ENCODE data around the gene NRIP2.

The NRIP2 gene

GRCh38 chr12:2855546-2855945, 20.7 kb upstream of the NRIP2 start:
- Histone ChIP-seq H3K79me1 (ENCODE audit: low read length) (no peaks in the 10 kb centered on the region), H3K27ac (ENCODE audit: low read depth, low read length) (no peak overlapping the region), H2BK120ac (ENCODE audit: insufficient read depth, low read length, poor library complexity) (no peak overlapping the region), H3K4ac (ENCODE audit: low read depth, low read length) (no peak overlapping the region), H4K8ac (ENCODE audit: low read depth, low read length) (no peak overlapping the region), H3K23ac (ENCODE audit: low read length) (peak overlapping the region; percentile 55), H3K36me3 (ENCODE audit: control insufficient read depth in 1 of 2, insufficient read depth in 2 of 2, low read length in 2 of 2) (peaks cover 16 to 20% of the 10 kb centered on the region in 2 experiments), H3K4me3 (ENCODE audit: low read depth, low read length) (no peak overlapping the region), H3K4me2 (ENCODE audit: low read length) (no peak overlapping the region), H4K12ac (ENCODE audit: low read depth, low read length) (no peak overlapping the region), H4K91ac (ENCODE audit: low read depth, low read length) (no peak overlapping the region), H3K14ac (ENCODE audit: low read length) (no peak overlapping the region), H2BK5ac (ENCODE audit: low read depth, low read length, poor library complexity) (no peak overlapping the region), H3K18ac (ENCODE audit: low read length) (no peak overlapping the region), H3K9me3 (ENCODE audit: insufficient read depth, low read depth, low read length) (no peaks in the 10 kb centered on the region), H3K9ac (ENCODE audit: low read length) (no peak overlapping the region), H2BK12ac (ENCODE audit: low read length) (no peak overlapping the region), H2AFZ (ENCODE audit: insufficient read depth, low read length, poor library complexity) (no peak overlapping the region), H3K4me1 (ENCODE audit: control insufficient read depth in 1 of 2, insufficient read depth in 2 of 2, low read length in 2 of 2) (peaks cover 5 to 8% of the 10 kb centered on the region in 2 experiments), H3K27me3 (ENCODE audit: insufficient read depth, low read length) (no peaks in the 10 kb centered on the region), H3K79me2 (ENCODE audit: control insufficient read depth, insufficient read depth, low read length, poor library complexity) (no peaks in the 10 kb centered on the region), H2AK5ac (ENCODE audit: low read length) (no peak overlapping the region)
- WGBS (ENCODE audit: extremely low coverage, insufficient coverage, insufficient read length): no CpG with 5 or more reads among the region's 7 CpGs
- no peak for DNase-seq

DNA sequence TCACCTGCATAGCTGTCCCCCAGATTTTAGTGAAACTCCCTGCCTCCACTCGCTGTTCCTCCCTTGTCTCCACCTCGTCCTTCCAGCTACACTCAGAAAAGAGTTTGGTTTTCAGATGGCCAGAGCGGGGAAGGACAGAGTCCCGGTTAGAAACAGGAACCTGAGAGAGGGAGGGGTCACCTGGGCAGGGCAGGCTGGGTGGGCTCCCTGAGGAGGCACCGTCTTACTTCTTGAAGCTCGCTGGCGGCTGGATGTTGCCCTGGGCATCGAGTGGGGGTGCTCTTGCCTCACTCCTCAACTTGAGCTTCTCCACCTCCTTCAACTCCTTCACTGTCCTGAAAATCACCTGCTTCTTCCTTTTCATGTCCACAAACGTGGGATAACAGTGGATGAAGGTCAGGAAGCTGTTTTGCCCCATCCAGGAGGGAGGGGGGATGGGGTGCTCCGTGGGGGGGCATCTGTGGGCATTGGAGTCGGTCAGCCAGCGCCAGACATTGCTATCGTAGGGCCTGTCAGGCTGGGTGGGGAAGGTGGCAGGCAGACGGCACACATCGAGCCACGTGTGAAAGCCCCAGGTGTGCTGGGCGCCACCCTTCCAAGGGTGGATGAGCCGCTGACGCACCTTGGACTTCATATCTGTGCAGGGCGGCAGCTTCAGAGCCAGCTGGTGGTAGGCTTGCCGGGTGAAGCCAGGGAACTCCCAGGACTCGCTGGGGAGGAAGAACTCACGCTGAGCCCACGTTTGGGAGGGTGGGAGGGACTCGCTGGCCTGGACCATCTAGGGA, 20.0 kb upstream of the NRIP2 start:
- Histone ChIP-seq H3K79me1 (ENCODE audit: low read length) (no peaks in the 10 kb centered on the region), H3K9me3 (ENCODE audit: insufficient read depth, low read depth, low read length) (no peaks in the 10 kb centered on the region), H3K4me3 (ENCODE audit: low read depth, low read length) (no peak overlapping the region), H2BK120ac (ENCODE audit: insufficient read depth, low read length, poor library complexity) (no peak overlapping the region), H2AFZ (ENCODE audit: insufficient read depth, low read length, poor library complexity) (no peak overlapping the region), H2AK5ac (ENCODE audit: low read length) (no peak overlapping the region), H4K12ac (ENCODE audit: low read depth, low read length) (no peak overlapping the region), H3K27me3 (ENCODE audit: insufficient read depth, low read length) (no peaks in the 10 kb centered on the region), H3K4me2 (ENCODE audit: low read length) (no peak overlapping the region), H3K14ac (ENCODE audit: low read length) (no peak overlapping the region), H3K36me3 (ENCODE audit: control insufficient read depth in 1 of 2, insufficient read depth in 2 of 2, low read length in 2 of 2) (peaks cover 16 to 18% of the 10 kb centered on the region in 2 experiments), H3K18ac (ENCODE audit: low read length) (no peak overlapping the region), H4K91ac (ENCODE audit: low read depth, low read length) (no peak overlapping the region), H4K8ac (ENCODE audit: low read depth, low read length) (no peak overlapping the region), H2BK12ac (ENCODE audit: low read length) (no peak overlapping the region), H3K4ac (ENCODE audit: low read depth, low read length) (no peak overlapping the region), H3K79me2 (ENCODE audit: control insufficient read depth, insufficient read depth, low read length, poor library complexity) (no peaks in the 10 kb centered on the region), H2BK5ac (ENCODE audit: low read depth, low read length, poor library complexity) (no peak overlapping the region), H3K4me1 (ENCODE audit: control insufficient read depth in 1 of 2, insufficient read depth in 2 of 2, low read length in 2 of 2) (peaks cover 5 to 8% of the 10 kb centered on the region in 2 experiments), H3K27ac (ENCODE audit: low read depth, low read length) (no peak overlapping the region), H3K9ac (ENCODE audit: low read length) (no peak overlapping the region), H3K23ac (ENCODE audit: low read length) (no peak overlapping the region)
- peak in 1 of 2 donors; percentile 16 for DNase-seq
- WGBS (ENCODE audit: extremely low coverage, insufficient coverage, insufficient read length): no CpG with 5 or more reads among the region's 25 CpGs

DNA sequence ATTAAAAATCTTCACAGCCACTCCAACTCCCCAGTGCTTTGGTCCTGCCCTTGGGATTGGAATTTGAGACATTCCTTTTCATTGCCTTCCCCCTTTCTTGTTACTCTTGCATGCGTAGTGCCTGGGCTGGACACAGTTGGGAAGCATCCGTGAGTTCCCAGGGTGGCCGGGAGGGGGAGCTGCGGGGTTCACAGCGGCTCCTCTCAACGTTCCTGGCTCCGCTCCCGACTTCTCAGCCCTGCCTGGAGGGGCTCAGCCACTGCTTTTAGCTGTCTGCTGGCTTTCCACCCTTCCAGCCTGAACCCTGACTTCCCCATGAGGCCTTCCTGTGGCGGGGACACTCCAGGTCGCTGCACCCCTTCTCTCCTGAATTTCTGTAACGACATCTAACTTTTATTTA, 18.8 kb upstream of the NRIP2 start:
- no peak overlapping the region for H2BK12ac ChIP-seq (ENCODE audit: low read length)
- WGBS (ENCODE audit: extremely low coverage, insufficient coverage, insufficient read length): no CpG with 5 or more reads among the region's 11 CpGs
- no peaks in the 10 kb centered on the region for H3K9me3 ChIP-seq (ENCODE audit: insufficient read depth, low read depth, low read length)

GRCh38 chr12:2851931-2852330, 17.1 kb upstream of the NRIP2 start:
- no peak overlapping the region for H4K8ac ChIP-seq (ENCODE audit: low read depth, low read length)
- no peak overlapping the region for H2BK120ac ChIP-seq (ENCODE audit: insufficient read depth, low read length, poor library complexity)
- no peaks in the 10 kb centered on the region for H3K79me2 ChIP-seq (ENCODE audit: control insufficient read depth, insufficient read depth, low read length, poor library complexity)
- H3K36me3 ChIP-seq (ENCODE audit: control insufficient read depth in 1 of 2, insufficient read depth in 2 of 2, low read length in 2 of 2): no peaks in the 10 kb centered on the region
- H3K23ac ChIP-seq (ENCODE audit: low read length): no peak overlapping the region
- no peak overlapping the region for H3K4ac ChIP-seq (ENCODE audit: low read depth, low read length)
- no peak overlapping the region for H3K4me2 ChIP-seq (ENCODE audit: low read length)
- no peaks in the 10 kb centered on the region for H3K79me1 ChIP-seq (ENCODE audit: low read length)
- H4K12ac ChIP-seq (ENCODE audit: low read depth, low read length): no peak overlapping the region
- H2BK5ac ChIP-seq (ENCODE audit: low read depth, low read length, poor library complexity): no peak overlapping the region
- H2AFZ ChIP-seq (ENCODE audit: insufficient read depth, low read length, poor library complexity): no peak overlapping the region
- H3K9ac ChIP-seq (ENCODE audit: low read length): no peak overlapping the region
- H3K18ac ChIP-seq (ENCODE audit: low read length): no peak overlapping the region
- no peak overlapping the region for H3K4me3 ChIP-seq (ENCODE audit: low read depth, low read length)
- no CpG with 5 or more reads among the region's 3 CpGs for WGBS (ENCODE audit: extremely low coverage, insufficient coverage, insufficient read length)
- H3K14ac ChIP-seq (ENCODE audit: low read length): no peak overlapping the region
- H3K27me3 ChIP-seq (ENCODE audit: insufficient read depth, low read length): no peaks in the 10 kb centered on the region
- no peak overlapping the region for H4K91ac ChIP-seq (ENCODE audit: low read depth, low read length)
- DNase-seq: no peak
- H3K4me1 ChIP-seq (ENCODE audit: control insufficient read depth in 1 of 2, insufficient read depth in 2 of 2, low read length in 2 of 2): peaks cover 9 to 11% of the 10 kb centered on the region in 2 experiments
- H2AK5ac ChIP-seq (ENCODE audit: low read length): no peak overlapping the region
- H3K9me3 ChIP-seq (ENCODE audit: insufficient read depth, low read depth, low read length): no peaks in the 10 kb centered on the region
- H3K27ac ChIP-seq (ENCODE audit: low read depth, low read length): no peak overlapping the region
- H2BK12ac ChIP-seq (ENCODE audit: low read length): no peak overlapping the region

More for the DNA sequence above, 18.8 kb upstream of the NRIP2 start:
- H3K79me2 ChIP-seq (ENCODE audit: control insufficient read depth, insufficient read depth, low read length, poor library complexity): no peaks in the 10 kb centered on the region
- no peak overlapping the region for H3K23ac ChIP-seq (ENCODE audit: low read length)
- no peaks in the 10 kb centered on the region for H3K27me3 ChIP-seq (ENCODE audit: insufficient read depth, low read length)
- H4K12ac ChIP-seq (ENCODE audit: low read depth, low read length): no peak overlapping the region
- no peak overlapping the region for H3K4ac ChIP-seq (ENCODE audit: low read depth, low read length)
- peaks cover 8 to 9% of the 10 kb centered on the region in 2 experiments for H3K36me3 ChIP-seq (ENCODE audit: control insufficient read depth in 1 of 2, insufficient read depth in 2 of 2, low read length in 2 of 2)
- H3K4me1 ChIP-seq (ENCODE audit: control insufficient read depth in 1 of 2, insufficient read depth in 2 of 2, low read length in 2 of 2): peaks cover 5 to 8% of the 10 kb centered on the region in 2 experiments
- H4K91ac ChIP-seq (ENCODE audit: low read depth, low read length): no peak overlapping the region
- no peak overlapping the region for H3K4me2 ChIP-seq (ENCODE audit: low read length)
- no peak overlapping the region for H2BK120ac ChIP-seq (ENCODE audit: insufficient read depth, low read length, poor library complexity)
- H2AK5ac ChIP-seq (ENCODE audit: low read length): no peak overlapping the region
- no peak overlapping the region for H2AFZ ChIP-seq (ENCODE audit: insufficient read depth, low read length, poor library complexity)
- H3K18ac ChIP-seq (ENCODE audit: low read length): no peak overlapping the region
- no peak overlapping the region for H3K14ac ChIP-seq (ENCODE audit: low read length)
- H3K27ac ChIP-seq (ENCODE audit: low read depth, low read length): no peak overlapping the region
- H3K79me1 ChIP-seq (ENCODE audit: low read length): no peaks in the 10 kb centered on the region
- no peak overlapping the region for H3K9ac ChIP-seq (ENCODE audit: low read length)
- no peak overlapping the region for H2BK5ac ChIP-seq (ENCODE audit: low read depth, low read length, poor library complexity)
- no peak overlapping the region for H3K4me3 ChIP-seq (ENCODE audit: low read depth, low read length)
- peak; percentile 52 to 62 for DNase-seq
- H4K8ac ChIP-seq (ENCODE audit: low read depth, low read length): no peak overlapping the region
